SJSA1 (cell line): Measurements from ENCODE around the gene LIF. TPM values are rescaled to one million over a fixed set of nuclear protein-coding genes. Genes with fewer than 3 reads are reported as not detected.
"Not testable (repeated sequence)": the region's sequence is repeated elsewhere in the genome, so short reads cannot be mapped to it uniquely, and the experiment has no call there.

Source experiments
- DNase-seq, 2 experiments: peaks; one replicate each; pipeline ENCODE4 v3.0.0-alpha.2; 2015 to 2020; ENCODE audit warnings: low spot score in 2 of 2, low read depth in 1 of 2
- H3K27ac ChIP-seq: fragments of 250-450 bp; sonication (Bioruptor Pico); 2 replicates; pipeline ENCODE4 v1.5.1; 2020; ENCODE audit warnings: mild to moderate bottlenecking, moderate library complexity
- H3K27me3 ChIP-seq: fragments of 250-450 bp; sonication (Bioruptor Pico); replicated peaks from 2 replicates; pipeline ENCODE4 v1.5.1; 2020; ENCODE audit warnings: mild to moderate bottlenecking, moderate library complexity
- H3K36me3 ChIP-seq: fragments of 250-450 bp; sonication (Bioruptor Pico); 2 replicates; pipeline ENCODE4 v1.5.1; 2020; ENCODE audit warnings: mild to moderate bottlenecking
- H3K4me1 ChIP-seq: fragments of 250-450 bp; sonication (Bioruptor Pico); replicated peaks from 2 replicates; pipeline ENCODE4 v1.6.1; 2021; ENCODE audit warnings: mild to moderate bottlenecking
- H3K4me3 ChIP-seq: fragments of 250-450 bp; sonication (Bioruptor Pico); 2 replicates; pipeline ENCODE4 v1.5.1; 2020; ENCODE audit warnings: mild to moderate bottlenecking
- H3K9me3 ChIP-seq: fragments of 250-450 bp; sonication (Bioruptor Pico); replicated peaks from 2 replicates; pipeline ENCODE4 v1.5.1; 2020; ENCODE audit warnings: mild to moderate bottlenecking
- total RNA-seq: library from RNA; depleted of rRNA; stranded (reverse); fragments of >200 nt; shearing (Covaris generic); gene quantifications from 2 replicates; pipeline ENCODE4 v1.2.3, GENCODE V29; 2014

Gene LIF
- total RNA-seq, 1 experiment from 2014 or later = 1.4 TPM

- Histone ChIP-seq H3K9me3 (no peaks in the 10 kb centered on the region), H3K27ac (no peak overlapping the region), H3K4me1 (peaks cover 20% of the 10 kb centered on the region), H3K36me3 (no peaks in the 10 kb centered on the region), H3K27me3 (no peaks in the 10 kb centered on the region), H3K4me3 (no peak overlapping the region)
- no peak for DNase-seq
These were observed 29.8 kb downstream of the LIF start for GRCh38 chr22:30216710-30217109.

- not testable (repeated sequence) for H3K4me3 ChIP-seq, H3K27ac ChIP-seq, H3K9me3 ChIP-seq, DNase-seq, H3K27me3 ChIP-seq, H3K36me3 ChIP-seq
- H3K4me1 ChIP-seq = peaks cover 24% of the 10 kb centered on the region
These were observed 30.3 kb downstream of the LIF start for GRCh38 chr22:30216272-30216671.

- no peak overlapping the region for H3K4me3 ChIP-seq
- no peak for DNase-seq
- no peaks in the 10 kb centered on the region for H3K36me3 ChIP-seq
- H3K9me3 ChIP-seq = no peaks in the 10 kb centered on the region
- H3K27me3 ChIP-seq = no peaks in the 10 kb centered on the region
- peaks cover 38% of the 10 kb centered on the region for H3K4me1 ChIP-seq
- no peak overlapping the region for H3K27ac ChIP-seq
These were observed 31.7 kb downstream of the LIF start for GRCh38 chr22:30214703-30215407.

- Histone ChIP-seq H3K36me3 (no peaks in the 10 kb centered on the region), H3K4me1 (peaks cover 56% of the 10 kb centered on the region), H3K4me3 (no peak overlapping the region), H3K9me3 (no peaks in the 10 kb centered on the region), H3K27me3 (no peaks in the 10 kb centered on the region), H3K27ac (peak overlapping the region; percentile 53)
- peak; percentile 77 to 79 for DNase-seq
These were observed 33.5 kb downstream of the LIF start for GRCh38 chr22:30212996-30213441.

GRCh38 chr22:30212363-30212995 lies 34.1 kb downstream of the LIF start:
- Histone ChIP-seq H3K27ac (peak overlapping the region; percentile 53), H3K4me1 (peaks cover 61% of the 10 kb centered on the region), H3K27me3 (no peaks in the 10 kb centered on the region), H3K9me3 (no peaks in the 10 kb centered on the region), H3K4me3 (no peak overlapping the region), H3K36me3 (no peaks in the 10 kb centered on the region)
- peak; percentile 77 to 85 for DNase-seq

GRCh38 chr22:30211124-30211820 lies 35.3 kb downstream of the LIF start:
- no peak for DNase-seq
- Histone ChIP-seq H3K9me3 (no peaks in the 10 kb centered on the region), H3K27ac (peak overlapping the region; percentile 50; the same call in 1 of the 2 replicates), H3K27me3 (no peaks in the 10 kb centered on the region), H3K4me3 (no peak overlapping the region), H3K4me1 (peaks cover 73% of the 10 kb centered on the region), H3K36me3 (no peaks in the 10 kb centered on the region)

GRCh38 chr22:30210235-30210909 lies 36.2 kb downstream of the LIF start:
- no peaks in the 10 kb centered on the region for H3K36me3 ChIP-seq
- peak; percentile 75 to 88 for DNase-seq
- H3K27me3 ChIP-seq = no peaks in the 10 kb centered on the region
- no peak overlapping the region for H3K4me3 ChIP-seq
- peaks cover 82% of the 10 kb centered on the region for H3K4me1 ChIP-seq
- H3K9me3 ChIP-seq = no peaks in the 10 kb centered on the region
- H3K27ac ChIP-seq = peak overlapping the region; percentile 50

GRCh38 chr22:30209642-30210041 lies 36.9 kb downstream of the LIF start:
- Histone ChIP-seq H3K9me3 (no peaks in the 10 kb centered on the region), H3K4me1 (peaks cover 89% of the 10 kb centered on the region), H3K27ac (no peak overlapping the region), H3K36me3 (no peaks in the 10 kb centered on the region), H3K27me3 (no peaks in the 10 kb centered on the region), H3K4me3 (no peak overlapping the region)
- no peak for DNase-seq

DNA sequence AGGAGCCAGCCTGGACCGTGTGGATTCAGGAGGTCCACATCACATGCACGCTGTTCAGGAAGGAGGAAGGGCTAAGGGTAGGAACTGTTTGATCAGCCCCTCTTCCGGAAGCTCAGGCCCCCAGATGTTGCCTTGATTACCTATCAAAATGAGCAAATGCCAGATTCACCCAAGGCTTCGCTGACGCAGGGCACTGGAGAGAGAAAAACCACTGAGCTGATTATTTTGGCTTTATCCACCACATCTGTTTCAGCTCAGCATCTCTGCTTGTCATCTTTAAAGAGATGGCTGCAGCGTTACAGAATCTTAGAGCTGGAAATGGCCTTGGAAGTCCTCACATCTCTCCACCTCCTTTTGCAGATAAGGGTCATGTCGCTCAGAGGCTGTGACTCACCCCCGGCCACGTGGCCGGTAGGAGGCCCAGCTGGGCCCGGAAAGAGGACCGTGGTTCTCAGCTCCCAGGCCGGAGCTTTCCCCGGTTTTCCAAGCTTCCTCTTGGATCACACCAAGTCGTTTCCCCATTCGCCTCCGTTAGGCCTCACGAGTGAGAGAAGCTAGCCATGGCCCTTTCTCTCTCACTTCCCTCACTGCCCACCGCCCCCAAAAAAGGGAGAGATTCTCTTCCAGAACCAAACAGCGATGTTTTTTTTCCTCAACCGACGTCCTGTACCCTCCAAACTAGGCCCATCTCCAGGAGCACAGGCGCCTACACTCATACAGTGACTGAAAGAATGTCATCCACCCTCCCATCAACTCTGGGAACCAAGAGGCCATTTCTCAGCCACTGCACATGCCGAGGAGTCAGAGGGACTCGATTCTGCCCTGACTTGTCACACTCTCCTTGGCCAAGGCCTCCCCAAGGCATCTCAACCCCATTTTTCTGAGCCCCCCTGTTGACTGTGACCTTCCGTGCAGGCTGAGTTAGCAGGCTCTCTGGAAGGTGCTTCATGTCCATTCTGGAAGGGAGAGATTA lies 37.6 kb downstream of the LIF start:
- H3K4me1 ChIP-seq = peaks cover 96% of the 10 kb centered on the region
- H3K36me3 ChIP-seq = no peaks in the 10 kb centered on the region
- H3K4me3 ChIP-seq = no peak overlapping the region

GRCh38 chr22:30206944-30207343 lies 39.6 kb downstream of the LIF start:
- Histone ChIP-seq H3K9me3 (no peaks in the 10 kb centered on the region), H3K36me3 (no peaks in the 10 kb centered on the region), H3K4me3 (no peak overlapping the region), H3K27me3 (no peaks in the 10 kb centered on the region), H3K4me1 (peaks cover 87% of the 10 kb centered on the region), H3K27ac (peak overlapping the region; percentile 97)
- peak; percentile 92 to 98 for DNase-seq

More for the DNA sequence above, 37.6 kb downstream of the LIF start:
- DNase-seq = peak; percentile 54 to 76
- Histone ChIP-seq H3K9me3 (no peaks in the 10 kb centered on the region), H3K27me3 (no peaks in the 10 kb centered on the region), H3K27ac (peak overlapping the region; percentile 58)

DNA sequence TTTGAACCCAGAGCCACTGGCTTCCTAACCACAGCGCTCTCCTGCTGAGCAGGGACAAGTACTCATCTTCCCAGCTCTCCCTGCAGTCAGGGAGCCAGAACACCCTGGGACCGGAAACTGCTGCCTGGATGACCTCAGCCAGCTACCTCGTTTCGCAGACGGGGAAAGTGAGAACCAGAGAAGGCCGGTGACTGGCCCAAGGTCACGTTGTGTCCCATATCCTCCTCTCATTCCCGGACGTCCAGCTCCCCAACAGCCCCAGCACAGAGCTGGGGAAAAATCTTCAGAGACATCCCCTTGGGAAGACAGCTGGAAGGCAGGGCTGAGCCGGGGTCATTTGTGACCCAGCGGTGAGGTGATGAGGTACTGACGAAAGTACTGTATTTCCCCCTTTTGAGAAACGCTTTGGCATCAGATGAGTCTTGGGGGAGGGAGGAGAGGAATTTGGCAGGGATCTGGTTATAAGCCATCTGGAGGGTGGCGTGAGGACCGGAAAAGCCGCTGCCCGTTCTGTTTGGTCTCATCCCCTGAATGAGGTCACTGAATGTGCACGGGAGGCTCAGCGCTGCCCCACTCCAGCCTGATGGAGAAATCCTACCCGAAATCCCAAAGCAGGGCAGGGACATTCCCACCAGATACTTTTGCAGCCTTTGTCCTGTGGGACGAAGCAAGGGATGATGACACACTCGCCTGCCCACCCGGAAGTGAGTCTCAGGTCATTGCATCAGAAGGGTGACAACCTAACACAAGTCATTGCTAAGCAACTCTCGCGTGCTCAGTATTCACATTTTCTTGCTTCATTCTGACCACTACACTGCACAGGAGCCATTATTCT lies 41.1 kb downstream of the LIF start:
- Histone ChIP-seq H3K4me1 (peaks cover 75% of the 10 kb centered on the region), H3K27ac (peak overlapping the region; percentile 97), H3K36me3 (no peaks in the 10 kb centered on the region), H3K9me3 (no peaks in the 10 kb centered on the region), H3K27me3 (no peaks in the 10 kb centered on the region), H3K4me3 (peak overlapping the region; percentile 5; the same call in 1 of the 2 replicates)
- DNase-seq = peak; percentile 93 to 95

DNA sequence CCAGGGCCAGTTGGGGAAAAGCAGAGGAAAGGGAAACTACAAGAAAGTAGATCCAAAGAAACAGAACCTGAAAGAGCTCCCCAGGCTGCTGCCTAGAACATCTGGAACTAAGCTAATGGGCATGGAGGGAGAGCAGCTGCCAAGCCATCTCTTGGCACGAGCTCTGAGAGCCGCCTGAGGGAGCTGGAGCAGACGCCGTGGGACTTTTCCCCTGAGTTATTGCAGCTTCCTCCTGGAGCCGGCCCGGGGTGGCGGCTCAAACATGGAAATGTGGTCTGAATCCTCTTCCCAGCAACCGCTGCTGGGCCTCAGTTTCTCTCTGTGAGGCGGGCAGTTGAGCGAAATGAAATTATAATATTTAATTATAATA lies 41.8 kb downstream of the LIF start:
- H3K27me3 ChIP-seq = no peaks in the 10 kb centered on the region
- H3K4me3 ChIP-seq = no peak overlapping the region
- H3K9me3 ChIP-seq = no peaks in the 10 kb centered on the region
- peaks cover 67% of the 10 kb centered on the region for H3K4me1 ChIP-seq
- no peaks in the 10 kb centered on the region for H3K36me3 ChIP-seq
- H3K27ac ChIP-seq = peak overlapping the region; percentile 97
- DNase-seq = peak; percentile 61 to 63
